Measurements from ENCODE around the gene ARHGAP33.
"Not testable (repeated sequence)": the region's sequence is repeated elsewhere in the genome, so short reads cannot be mapped to it uniquely, and the experiment has no call there.

Gene ARHGAP33

DNA sequence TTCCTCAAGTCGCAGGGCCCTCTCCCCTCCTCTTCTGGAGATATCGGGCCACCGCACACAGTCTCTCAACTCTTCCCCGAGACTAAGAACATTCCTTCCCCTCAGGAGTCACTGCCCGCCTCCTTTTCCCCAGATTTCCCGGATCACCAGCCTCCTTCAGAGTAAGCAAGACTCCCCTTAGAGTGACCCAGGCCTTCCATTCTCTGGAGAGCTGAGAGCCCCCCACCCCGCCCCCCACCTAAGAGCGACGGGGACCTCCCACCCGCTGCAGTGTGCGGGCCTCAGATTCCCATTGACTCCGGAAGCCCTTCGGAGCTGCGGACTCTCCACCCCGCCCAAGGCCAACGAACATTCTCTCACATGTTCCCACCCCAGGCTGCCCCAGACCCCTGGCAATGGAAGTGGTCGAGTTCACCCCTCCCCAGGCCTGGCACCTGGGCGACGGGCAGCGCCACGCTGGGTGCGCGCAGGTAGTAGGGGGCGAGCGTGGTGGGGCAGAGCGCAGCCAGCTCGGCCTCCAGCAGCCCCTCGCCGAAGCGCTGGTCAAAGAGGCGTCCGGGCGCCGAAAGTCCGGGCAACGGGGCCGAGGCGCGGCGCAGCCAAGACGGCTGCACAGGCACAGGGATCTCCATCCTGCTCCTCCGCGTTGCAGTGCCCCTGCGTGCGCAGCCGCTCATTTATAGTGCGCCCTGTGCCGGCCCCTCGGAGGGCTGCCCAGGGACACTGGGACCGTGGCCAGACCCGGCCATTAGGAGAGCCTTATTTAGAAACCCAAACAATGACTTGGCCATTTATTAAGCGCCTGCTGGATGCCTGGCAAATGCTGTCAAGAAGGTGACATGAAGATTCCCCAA is 18.8 kb upstream of the ARHGAP33 start, which contains the start of gene HSPB6:
HSPB6 (minus strand) TSS at position 653 of the 854 bp plus-strand sequence; CDS start at position 632, 21 bp downstream.
- no peak for DNase-seq (ENCODE audit: low read depth)

DNA sequence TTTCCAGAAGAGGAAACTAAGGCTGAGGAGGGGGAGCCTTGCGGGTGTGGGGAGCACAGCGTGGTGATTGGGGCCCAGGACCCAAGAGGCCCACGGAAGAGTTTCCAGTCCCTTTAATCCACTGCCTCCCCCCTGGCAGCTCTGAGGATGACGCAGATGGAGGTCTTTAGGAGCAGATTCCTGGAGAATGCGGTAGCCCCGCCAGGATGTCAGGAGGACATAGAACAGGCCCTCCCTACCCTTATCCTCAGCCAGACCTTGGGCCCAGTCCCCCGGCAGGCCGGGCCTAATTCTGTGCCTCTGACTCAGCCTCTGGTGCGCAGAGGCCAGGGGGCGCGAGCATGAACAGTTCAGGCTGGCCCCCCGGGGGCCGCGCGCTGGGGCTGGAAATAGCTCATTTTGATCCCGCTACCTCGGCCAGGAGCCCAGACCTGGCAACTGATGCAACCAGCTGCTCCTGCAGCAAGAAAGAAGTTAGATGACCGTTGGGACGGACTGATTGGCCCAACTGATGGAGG is 18.1 kb upstream of the ARHGAP33 start:
- DNase-seq (ENCODE audit: low read depth): no peak

DNA sequence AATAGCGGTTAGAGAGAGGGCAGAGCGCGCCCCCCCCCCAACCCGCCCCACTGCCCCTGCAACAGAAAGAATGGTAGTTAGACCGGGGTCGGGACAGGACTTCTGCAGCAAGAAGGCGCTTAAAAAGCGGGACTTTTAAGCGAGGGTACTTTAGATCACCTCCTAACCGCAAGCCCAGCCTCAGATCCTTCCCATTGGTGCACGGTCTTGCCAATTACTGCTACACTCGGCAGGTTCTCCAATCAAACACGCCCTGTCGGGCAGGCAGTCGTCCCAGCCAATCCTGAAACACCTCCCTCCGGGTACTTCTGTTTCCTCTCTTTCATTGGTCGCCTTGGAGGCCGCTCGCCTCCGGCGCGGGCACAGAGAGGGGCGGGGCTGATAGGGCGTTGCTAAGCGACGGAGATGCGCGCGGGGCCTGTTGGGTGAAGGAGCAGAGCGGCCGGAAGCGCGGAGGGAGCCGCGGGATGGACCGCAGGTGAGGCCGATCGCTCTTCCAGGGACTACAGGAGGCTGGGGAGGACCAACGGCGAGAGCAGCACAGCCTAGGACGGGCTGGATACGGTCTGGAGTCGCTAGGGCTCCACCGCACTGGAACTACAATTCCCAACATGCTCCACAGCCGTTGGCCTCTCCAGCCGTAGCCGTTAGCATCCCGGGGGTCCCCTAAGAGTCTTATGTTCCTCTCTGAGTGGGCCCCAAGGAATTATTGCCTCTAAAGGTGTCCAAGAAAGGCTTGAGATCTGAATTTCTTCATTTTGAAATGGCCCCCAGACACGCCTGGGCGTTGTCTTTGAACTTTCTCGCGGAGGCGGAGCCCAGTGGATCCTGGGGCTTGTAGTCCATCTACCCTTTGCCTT is 17.4 kb upstream of the ARHGAP33 start, which contains the start of gene PROSER3:
PROSER3 (plus strand) TSS at position 428 of the 860 bp plus-strand sequence; CDS start at position 468, 40 bp downstream.
- DNase-seq (ENCODE audit: low read depth): peak; percentile 97

DNA sequence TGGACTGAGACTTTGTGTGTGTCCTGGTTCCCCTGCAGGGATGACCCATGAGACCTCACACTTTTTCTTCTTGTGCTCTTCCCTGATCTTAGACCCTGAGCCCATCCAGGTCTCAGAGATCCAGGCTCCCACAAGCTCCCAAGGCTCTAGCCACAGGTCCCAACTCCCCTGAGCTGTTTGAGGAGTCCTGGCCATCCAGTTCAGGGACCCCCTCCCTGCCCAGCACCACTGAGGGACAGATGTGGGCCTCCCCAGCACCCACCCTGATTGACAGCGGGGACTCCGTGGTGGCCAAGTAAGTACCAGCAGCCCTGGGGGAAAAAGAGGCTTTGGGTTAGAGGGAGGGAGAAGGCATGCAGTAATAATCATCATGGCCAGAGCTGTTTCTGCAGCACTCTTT is 15.7 kb upstream of the ARHGAP33 start:
- no peak for DNase-seq (ENCODE audit: low read depth)

DNA sequence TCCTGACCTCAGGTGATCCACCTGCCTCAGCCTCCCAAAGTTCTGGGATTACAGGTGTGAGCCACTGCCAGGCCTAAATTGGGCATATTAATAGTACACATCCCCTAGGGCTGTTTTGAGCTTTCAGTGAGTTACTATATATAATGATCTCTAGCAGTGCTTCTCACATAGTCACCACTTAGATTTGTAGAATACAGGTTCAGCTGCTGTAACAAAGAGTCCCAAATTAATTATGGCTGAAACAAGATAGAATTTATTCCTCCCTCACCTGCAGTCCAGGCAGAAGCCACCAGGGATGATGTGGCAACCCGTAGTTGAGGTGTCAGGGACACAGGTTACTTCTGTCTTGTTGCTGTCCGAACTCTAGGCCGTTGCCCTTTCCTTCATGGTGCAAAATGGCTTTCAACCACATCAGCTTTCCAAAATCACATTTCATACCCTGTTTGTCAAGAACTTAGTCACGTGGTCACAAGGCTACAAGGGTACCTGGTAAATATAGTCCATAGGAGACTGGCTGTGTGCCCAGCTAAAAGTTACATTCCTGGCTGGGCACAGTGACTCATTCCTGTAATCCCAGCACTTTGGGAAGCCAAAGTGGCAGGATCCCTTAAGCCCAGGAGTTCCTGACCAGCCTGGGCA is 14.5 kb upstream of the ARHGAP33 start:
- DNase-seq (ENCODE audit: low read depth): no peak

DNA sequence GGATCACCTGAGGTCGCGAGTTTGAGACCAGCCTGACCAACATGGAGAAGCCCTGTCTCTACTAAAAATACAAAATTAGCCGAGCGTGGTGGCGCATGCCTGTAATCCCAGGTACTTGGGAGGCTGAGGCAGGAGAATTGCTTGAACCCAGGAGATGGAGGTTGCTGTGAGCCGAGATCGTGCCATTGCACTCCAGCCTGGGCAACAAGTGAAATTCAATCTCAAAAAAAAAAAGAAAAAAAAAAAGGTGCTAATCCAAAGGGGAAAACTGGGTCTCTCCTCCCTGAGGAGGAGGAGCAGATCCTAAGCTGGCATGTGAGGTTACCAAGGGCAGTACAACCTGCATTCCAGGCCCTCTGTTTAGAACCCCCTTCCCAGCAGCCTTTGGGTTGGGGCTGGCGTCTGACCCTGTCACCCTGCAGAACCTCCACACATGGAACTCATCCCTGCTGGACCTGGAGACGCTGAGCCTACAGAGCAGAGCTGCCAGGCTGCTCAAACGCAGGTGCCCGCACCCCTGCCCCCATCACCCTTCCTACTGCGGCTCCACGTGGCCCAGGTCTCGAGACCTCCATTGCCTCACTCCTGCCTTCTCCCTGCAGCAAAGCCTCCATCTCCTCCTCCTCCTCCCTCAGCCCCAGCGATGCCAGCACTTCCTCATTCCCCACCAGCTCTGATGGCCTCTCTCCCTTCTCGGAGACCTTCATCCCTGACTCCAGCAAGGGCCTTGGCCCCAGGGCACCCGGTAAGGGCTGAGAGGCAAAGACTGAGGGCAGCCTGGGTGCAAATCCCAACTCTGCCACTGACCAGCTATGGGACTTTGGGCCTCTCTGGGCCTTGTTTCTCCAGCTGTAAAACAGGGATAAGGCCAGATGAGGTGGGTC is 10.7 kb upstream of the ARHGAP33 start:
- no peak for DNase-seq (ENCODE audit: low read depth)

DNA sequence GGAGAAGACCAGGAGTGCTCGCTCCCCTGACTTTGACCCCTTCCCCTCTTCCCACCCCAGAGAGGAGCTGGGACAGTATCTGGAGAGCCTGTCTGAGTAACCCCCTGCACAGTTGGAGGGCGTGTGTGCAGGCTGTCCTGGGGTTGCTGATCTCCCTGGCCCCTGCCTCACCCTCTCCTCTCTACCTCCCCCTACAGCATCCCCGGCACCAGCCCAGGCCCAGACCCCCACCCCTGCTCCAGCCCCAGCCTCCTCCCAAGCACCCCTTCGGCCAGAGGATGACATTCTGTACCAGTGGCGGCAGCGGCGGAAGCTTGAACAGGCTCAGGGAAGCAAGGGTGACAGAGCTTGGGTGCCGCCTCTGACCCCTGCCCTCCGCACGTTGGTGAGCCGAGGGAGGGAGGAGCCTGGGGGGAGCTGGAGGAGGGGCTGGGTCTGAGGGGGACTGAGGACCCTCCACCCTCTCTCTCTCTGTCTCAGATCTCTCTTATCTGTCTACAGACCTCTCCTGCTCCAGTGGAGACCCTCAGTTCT is 8.7 kb upstream of the ARHGAP33 start:
- no peak for DNase-seq (ENCODE audit: low read depth)

DNA sequence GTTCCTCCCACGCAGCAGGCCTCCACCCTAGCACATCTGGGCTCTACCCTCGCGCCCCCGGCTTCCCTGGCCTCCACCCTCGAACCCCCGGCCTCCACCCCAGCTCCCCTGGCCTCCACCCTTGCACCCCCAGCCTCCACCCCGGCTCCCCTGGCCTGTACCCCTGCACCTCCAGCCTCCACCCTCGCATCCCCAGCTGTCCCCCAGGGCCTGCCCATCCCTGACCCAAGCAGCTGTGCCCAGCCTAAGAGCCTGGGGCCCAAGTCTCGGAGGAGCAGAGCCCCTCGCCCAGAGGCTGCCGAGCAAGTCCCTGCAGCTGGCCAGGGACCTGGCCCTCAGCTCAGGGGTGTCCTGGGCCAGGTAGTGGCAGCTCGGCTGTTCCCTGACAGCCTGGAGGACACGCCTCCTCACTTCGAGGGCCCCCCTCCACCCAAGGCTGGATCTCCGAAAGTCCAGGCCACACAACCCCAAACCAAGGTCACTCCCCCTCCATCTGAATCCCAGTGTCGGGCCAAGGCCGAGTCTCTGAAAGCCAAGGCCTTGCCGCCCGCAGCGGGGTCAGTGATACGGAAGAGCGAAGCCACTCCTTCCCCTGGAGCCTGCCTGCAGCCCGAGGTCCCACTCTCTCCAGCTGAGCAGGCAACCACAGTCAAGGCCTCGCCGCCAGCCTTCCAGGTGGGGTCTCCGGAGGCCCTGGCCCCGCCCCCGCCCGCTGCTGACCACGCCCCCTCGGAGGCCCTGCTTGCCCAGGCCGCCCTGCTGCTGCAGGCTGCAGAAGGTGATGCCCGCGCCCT is 7.9 kb upstream of the ARHGAP33 start:
- DNase-seq (ENCODE audit: low read depth): no peak

DNA sequence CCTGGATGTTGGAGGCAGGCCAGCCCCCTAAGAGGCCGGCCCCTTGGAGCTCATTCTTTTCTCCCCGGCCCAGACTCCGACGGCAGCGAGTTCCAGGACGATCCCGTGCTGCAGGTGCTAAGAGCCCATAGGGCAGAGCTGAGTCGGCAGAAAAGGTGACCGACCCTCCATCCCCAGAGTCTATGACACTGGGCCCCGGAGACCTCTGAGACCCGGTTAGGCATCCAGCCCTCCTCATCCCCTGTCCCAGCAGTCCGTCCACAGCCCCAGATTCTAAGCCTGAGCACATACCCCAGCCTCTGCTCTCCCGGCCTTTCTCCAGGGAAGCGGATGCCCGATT is 7.3 kb upstream of the ARHGAP33 start:
- DNase-seq (ENCODE audit: low read depth): no peak

DNA sequence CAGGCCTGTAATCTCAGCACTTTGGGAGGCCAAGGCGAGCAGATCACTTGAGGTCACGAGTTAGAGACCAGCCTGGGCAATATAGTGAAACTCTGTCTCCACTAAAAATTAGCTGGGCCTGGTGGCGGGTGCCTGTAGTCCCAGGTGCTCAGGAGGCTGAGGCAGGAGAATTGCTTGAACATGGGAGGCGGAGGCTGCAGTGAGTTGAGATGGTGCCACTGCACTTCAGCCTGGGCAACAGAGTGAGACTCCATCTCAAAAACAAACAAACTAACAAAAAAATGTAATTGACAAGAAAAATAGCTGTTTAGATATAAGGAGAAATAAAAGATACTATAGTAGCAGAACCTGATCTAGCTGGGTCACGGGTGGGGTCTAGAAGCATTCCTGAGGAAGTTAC is 3.0 kb upstream of the ARHGAP33 start:
- not testable (repeated sequence) for DNase-seq (ENCODE audit: low read depth)

DNA sequence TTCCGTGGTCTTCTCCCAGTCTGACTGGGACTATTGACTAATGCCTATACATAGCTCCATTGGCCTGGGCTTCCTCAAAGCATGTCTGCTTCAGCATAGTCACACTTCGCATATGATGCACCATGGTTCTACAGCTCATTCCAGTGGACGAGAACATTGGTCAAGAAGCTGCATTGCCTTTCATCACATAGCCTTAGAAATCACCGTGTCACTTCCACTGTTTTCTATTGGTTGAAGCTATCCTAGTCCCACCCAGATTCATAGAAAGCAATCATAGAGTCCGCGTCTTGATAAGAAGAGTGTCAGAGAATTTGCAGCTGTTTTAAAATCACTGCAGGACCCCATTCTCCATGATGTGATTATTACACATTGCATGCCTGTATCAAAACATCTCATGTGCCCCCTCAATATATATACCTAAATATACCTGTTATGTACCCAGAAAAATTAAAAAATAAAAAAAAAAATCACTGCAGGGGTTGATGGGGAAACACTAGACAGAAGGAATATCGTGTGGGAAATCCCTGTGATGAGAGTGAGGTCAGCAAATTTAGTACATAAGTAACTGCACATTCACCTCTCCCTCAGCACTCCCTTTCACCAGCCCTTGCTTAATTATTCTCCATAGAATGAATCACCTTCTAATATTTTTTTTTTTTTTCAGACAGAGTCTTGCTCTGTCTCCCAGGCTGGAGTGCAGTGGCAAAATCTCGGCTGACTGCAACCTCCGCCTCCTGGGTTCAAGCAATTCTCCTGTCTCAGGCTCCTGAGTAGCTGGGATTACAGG is 2.2 kb upstream of the ARHGAP33 start:
- DNase-seq (ENCODE audit: low read depth): no peak

DNA sequence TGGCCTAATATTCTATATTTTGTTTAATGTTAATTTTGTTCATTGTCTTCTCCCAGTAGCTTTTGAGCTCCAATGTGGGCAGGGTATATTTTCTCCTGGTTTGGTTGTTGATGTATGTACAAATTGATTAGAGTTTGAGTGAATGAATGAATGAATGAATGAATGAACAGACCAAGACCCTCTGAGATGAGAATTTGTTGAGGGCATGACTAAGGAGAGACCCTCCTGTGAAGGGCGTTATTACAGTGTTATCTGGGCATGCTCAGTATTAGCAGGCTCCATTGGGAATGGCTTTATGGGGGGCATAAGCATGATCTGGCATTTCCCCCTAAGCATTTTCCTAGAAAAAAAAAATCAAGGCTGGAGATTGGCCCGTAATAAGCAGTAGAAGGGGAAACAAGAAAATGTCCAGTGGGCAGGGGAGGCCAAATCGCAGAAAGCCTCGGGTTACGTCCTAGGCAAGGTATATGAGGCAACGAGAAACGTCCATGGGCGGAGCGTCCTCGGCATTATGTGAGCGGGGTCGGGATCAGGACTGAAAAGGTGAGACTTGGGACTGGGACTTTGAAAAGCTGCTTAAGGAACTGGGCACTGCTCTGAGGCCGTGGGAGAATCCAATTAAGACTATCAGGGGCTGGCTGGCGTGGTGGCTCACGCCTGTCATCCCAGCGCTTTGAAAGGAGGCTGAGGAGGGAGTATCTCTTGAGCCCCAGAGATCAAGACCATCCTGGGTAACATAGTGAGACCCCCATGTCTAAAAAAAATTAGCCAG is 904 bp upstream of the ARHGAP33 start:
- no peak for DNase-seq (ENCODE audit: low read depth)

DNA sequence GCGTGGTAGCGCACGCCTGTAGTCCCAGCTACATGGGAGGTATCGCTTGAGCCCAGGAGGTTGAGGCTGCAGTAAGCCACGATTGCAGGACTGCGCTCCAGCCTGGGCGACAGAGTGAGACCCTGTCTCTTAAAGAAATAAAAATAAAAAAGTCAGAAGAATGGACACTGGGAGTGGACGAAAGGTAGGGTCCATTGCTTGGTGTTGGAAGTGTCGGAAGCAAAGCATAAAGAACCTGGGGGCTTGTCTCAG is 392 bp upstream of the ARHGAP33 start:
- no peak for DNase-seq (ENCODE audit: low read depth)

DNA sequence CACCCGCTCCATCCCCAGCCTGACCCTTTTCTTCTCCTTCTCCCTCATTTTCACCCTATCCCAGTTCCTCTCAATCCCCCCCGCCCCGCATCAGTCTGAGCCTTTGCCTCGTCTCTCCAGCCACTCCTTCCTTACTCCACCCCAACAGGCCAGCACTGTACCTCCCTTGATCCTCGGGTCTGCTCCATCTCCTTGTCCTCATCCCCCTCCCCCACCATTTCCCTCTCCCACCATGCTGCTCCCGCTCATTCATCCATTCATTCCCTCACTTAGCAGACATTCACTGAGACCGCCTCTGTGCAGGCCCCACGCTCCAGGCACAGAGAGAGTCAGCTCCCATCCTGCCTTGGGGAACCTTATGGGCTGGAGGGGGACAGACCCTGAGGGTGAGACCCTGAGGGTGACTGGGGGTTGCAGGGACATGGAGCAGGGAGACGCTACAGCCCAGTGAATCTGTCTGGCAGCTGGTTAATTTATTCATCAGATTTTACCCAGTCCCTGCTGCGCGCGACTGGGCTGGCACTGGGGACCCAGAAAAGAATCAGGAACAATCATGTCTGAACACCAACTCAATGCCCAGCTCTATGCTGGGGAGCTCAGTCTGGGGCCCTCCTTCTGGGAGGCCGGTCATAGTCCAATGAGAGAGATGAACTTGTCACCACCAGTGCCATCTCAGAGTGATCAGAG is 881 bp downstream of the ARHGAP33 start:
- no peak for DNase-seq (ENCODE audit: low read depth)

DNA sequence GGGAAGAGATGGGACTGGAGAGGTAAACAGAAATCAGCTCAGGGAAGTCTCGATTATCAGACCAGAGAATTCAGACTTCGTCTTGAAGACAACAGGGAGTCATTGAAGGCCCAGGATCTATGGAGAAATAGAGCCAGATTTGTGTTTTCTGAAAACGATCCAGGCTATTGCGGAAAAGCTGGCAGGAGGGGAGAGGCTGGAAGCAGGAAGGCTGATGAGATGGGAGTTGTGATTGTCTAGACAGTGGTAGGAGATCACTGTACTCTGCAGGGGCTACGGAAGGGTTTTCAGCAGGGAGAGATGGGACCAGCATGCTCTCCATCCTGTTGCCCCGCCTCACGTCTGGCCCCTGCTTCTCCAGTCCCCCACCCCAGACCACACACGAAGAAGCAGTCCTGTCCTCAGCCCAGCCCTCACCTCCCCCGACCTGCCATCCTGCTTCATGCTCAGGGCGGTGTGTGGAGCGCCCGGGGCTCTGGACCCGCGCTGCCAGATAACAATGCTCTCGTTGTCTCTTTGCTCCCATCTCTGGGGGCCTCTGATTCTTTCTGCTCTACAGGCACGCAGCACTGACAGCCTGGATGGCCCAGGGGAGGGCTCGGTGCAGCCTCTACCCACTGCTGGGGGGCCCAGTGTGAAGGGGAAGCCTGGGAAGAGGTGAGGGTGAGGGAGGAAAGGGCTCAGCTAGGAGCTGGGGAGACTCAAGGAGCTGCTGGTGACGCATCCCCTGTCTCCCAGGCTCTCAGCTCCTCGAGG is 1.9 kb downstream of the ARHGAP33 start:
- no peak for DNase-seq (ENCODE audit: low read depth)

DNA sequence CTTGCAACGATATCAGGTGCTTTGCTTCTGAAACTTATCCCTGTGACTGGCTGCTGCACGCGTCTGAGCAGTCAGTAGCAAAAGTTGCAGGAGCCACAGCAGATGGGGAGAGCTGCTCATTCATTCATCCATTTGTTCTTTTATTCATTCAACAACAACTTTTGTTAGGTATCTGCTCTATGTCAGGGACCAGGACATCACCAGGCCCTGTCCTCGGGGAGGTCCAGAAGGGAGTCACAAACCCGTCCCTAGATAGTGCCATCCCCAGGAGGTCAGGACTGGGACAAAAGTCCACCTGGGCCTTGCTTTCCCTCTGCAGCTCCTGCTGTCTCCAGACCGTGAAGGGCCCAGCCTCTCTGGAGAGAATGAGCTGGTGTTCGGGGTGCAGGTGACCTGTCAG is 2.6 kb downstream of the ARHGAP33 start:
- no peak for DNase-seq (ENCODE audit: low read depth)

DNA sequence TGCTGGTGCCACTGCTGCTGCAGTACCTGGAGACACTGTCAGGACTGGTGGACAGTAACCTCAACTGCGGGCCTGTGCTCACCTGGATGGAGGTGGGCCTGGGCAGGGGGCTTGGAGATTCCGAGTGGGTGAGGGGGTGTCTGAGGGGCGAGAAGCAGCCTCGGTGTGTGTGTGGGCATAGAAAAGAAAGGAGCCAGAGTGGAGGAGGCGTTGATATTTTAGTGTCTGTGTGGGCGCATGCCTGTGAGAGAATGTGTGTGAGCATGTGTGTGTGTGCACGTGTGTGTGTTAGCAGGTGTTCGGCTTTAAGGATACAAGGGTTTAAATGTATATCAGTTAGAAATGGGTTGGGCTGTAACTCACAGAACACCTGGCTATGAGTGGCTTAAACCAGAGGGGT is 3.7 kb downstream of the ARHGAP33 start:
- no peak for DNase-seq (ENCODE audit: low read depth)

All from T follicular helper cell (primary cell).